HepG2 (cell line): ENCODE results near the gene ATP5MC2. TPM values are rescaled to one million over a fixed set of nuclear protein-coding genes. Genes with fewer than 3 reads are reported as not detected.

ENCODE experiments used
- ATAC-seq: fragments of 200-7000 bp; cut with Tn5 transposase; 3 replicates; pipeline ENCODE4 v1.9.1; 2020; ENCODE audit warnings: mild to moderate bottlenecking, moderate library complexity
- BruUV-seq: library from RNA; stranded (reverse); fragments of 400-500 nt; replicated peaks from 2 replicates; lab custom pipeline; 2021; lab: Mats Ljungman, UMichigan
- CTCF ChIA-PET: fragments of 300-600 bp; formaldehyde crosslinking; extraction: SDS; loops from one replicate; lab custom pipeline; 2021; ENCODE audit warnings: low total read pairs, inconsistent platforms, low intra/inter-chr PET ratio; lab: Yijun Ruan, JAX
- POLR2A ChIA-PET: fragments of 350-600 bp; sonication (Branson Sonifier 250); formaldehyde crosslinking; loops from one replicate; lab custom pipeline; 2020; ENCODE audit warnings: antibody characterized with exemption, inconsistent platforms; lab: Yijun Ruan, JAX
- DNase-seq: peaks from one replicate; pipeline ENCODE4 v3.0.0-alpha.2; 2015; ENCODE audit warnings: low spot score
- FAIRE-seq: peaks from 3 replicates; lab custom pipeline; 2011; peaks lifted over from hg19 to GRCh38; lab: Jason Lieb, UNC
- H2AFZ ChIP-seq: one replicate; pipeline ENCODE4 v1.6.1; 2011; ENCODE audit warnings: low read length, inconsistent platforms
- H3K27ac ChIP-seq: fragments of 300-600 bp; 3 replicates; pipeline ENCODE4 v1.8.0; 2011; ENCODE audit warnings: mixed run types, mild to moderate bottlenecking, mixed read lengths, low read length, inconsistent platforms; ENCODE audit not compliant: insufficient read depth; ENCODE audit errors: extremely low read length
- H3K27me3 ChIP-seq, 2 experiments: fragments of 200-600 bp in 1 of 2; 2 replicates in 1 of 2; 3 replicates in 1 of 2; pipeline versions ENCODE4 v1.6.0 to v1.8.0; 2011; ENCODE audit warnings: low read length in 2 of 2, mild to moderate bottlenecking in 2 of 2, moderate library complexity in 2 of 2, inconsistent platforms in 1 of 2; ENCODE audit not compliant: insufficient read depth in 2 of 2, control insufficient read depth in 1 of 2
- H3K36me3 ChIP-seq, 2 experiments: fragments of 200-600 bp in 1 of 2; replicated peaks in 1 of 2; 2 replicates in 1 of 2; 3 replicates in 1 of 2; pipeline versions ENCODE4 v1.5.1 to v1.8.0; 2011; ENCODE audit warnings: low read length in 2 of 2, inconsistent platforms in 1 of 2; ENCODE audit not compliant: insufficient read depth in 2 of 2, control insufficient read depth in 1 of 2
- H3K4me1 ChIP-seq: 2 replicates; pipeline ENCODE4 v1.5.1; 2012; ENCODE audit warnings: low read length, inconsistent platforms; ENCODE audit not compliant: insufficient read depth
- H3K4me2 ChIP-seq: 2 replicates; pipeline ENCODE4 v1.6.0; 2011; ENCODE audit warnings: low read depth, low read length, inconsistent platforms
- H3K4me3 ChIP-seq, 3 experiments: fragments of 200-600 bp in 1 of 3; sonication (generic), shearing (Covaris generic) in 1 of 3; replicated peaks in 1 of 3; 2 replicates each; pipeline ENCODE4 v1.5.1; 2011 to 2016; ENCODE audit warnings: low read length in 3 of 3, inconsistent platforms in 2 of 3, low read depth in 2 of 3, mild to moderate bottlenecking in 2 of 3, control low read depth in 1 of 3, mixed read lengths in 1 of 3; ENCODE audit not compliant: insufficient read depth in 1 of 3
- H3K79me2 ChIP-seq: one replicate; pipeline ENCODE4 v1.6.1; 2011; ENCODE audit warnings: low read length, inconsistent platforms; ENCODE audit not compliant: insufficient read depth
- H3K9ac ChIP-seq: 2 replicates; pipeline ENCODE4 v1.6.0; 2011; ENCODE audit warnings: mild to moderate bottlenecking, low read depth, low read length, inconsistent platforms; ENCODE audit not compliant: insufficient read depth
- H3K9me3 ChIP-seq: 2 replicates; pipeline ENCODE4 v1.5.1; 2012; ENCODE audit warnings: mild to moderate bottlenecking, low read length
- H4K20me1 ChIP-seq: 2 replicates; pipeline ENCODE4 v1.6.0; 2011; ENCODE audit warnings: inconsistent platforms, mild to moderate bottlenecking, low read length, moderate library complexity; ENCODE audit not compliant: insufficient read depth
- MED8 ChIP-seq: sonication (generic); formaldehyde crosslinking; IDR thresholded peaks from 2 replicates; pipeline ENCODE4 v1.8.1; 2023; ENCODE audit warnings: mild to moderate bottlenecking, missing genetic modification reagents; ENCODE audit not compliant: insufficient replicate concordance
- NFE2L1 ChIP-seq: sonication (generic); formaldehyde crosslinking; IDR thresholded peaks from 2 replicates; pipeline ENCODE4 v1.4.0; 2020; ENCODE audit warnings: missing genetic modification reagents, mild to moderate bottlenecking, borderline replicate concordance
- PAF1 ChIP-seq: IDR thresholded peaks from 2 replicates; pipeline ENCODE4 v1.6.1; 2016; ENCODE audit warnings: missing genetic modification reagents, missing compliant biosample characterization
- SNAPC2 ChIP-seq: sonication (generic); formaldehyde crosslinking; IDR thresholded peaks from 2 replicates; pipeline ENCODE4 v1.8.1; 2022; ENCODE audit warnings: mild to moderate bottlenecking, missing genetic modification reagents
- STAT6 ChIP-seq: sonication (generic); formaldehyde crosslinking; IDR thresholded peaks from 2 replicates; pipeline ENCODE4 v1.4.0; 2020; ENCODE audit warnings: missing genetic modification reagents, mild to moderate bottlenecking, borderline replicate concordance
- TEAD2 ChIP-seq: sonication (generic); formaldehyde crosslinking; IDR thresholded peaks from 2 replicates; pipeline ENCODE4 v1.9.0; 2021; ENCODE audit warnings: missing genetic modification reagents
- TEAD3 ChIP-seq: optimal IDR thresholded peaks from 2 replicates; pipeline ENCODE3; 2016; ENCODE audit warnings: borderline replicate concordance
- THAP7 ChIP-seq: sonication (generic); formaldehyde crosslinking; IDR thresholded peaks from 2 replicates; pipeline ENCODE4 v1.8.1; 2023; ENCODE audit warnings: mild to moderate bottlenecking, missing genetic modification reagents
- TP53 ChIP-seq: sonication (generic); formaldehyde crosslinking; conservative IDR thresholded peaks from 2 replicates; pipeline ENCODE4 v1.4.0; 2020; ENCODE audit warnings: missing genetic modification reagents
- ZBTB25 ChIP-seq: IDR thresholded peaks from 2 replicates; pipeline ENCODE4 v1.6.1; 2018; ENCODE audit warnings: missing genetic modification reagents
- ZNF572 ChIP-seq: sonication (generic); formaldehyde crosslinking; IDR thresholded peaks from 2 replicates; pipeline ENCODE4 v1.5.1; 2020; ENCODE audit warnings: mild to moderate bottlenecking, missing genetic modification reagents
- ZNF782 ChIP-seq: sonication (generic); formaldehyde crosslinking; IDR thresholded peaks from 2 replicates; pipeline ENCODE4 v1.4.0; 2020; ENCODE audit warnings: missing genetic modification reagents, mild to moderate bottlenecking, borderline replicate concordance
- ZXDC ChIP-seq: sonication (generic); formaldehyde crosslinking; IDR thresholded peaks from 2 replicates; pipeline ENCODE4 v1.5.0; 2020; ENCODE audit warnings: mild to moderate bottlenecking, missing genetic modification reagents
- WGBS: methylation state at CpG from one replicate; pipeline ENCODE4 v1.1.6; 2017; ENCODE audit warnings: low lambda C conversion rate; 5-methylcytosine and 5-hydroxymethylcytosine counted together
- in situ Hi-C: cut with HindIII; loops from 2 replicates; pipeline ENCODE4 v1.10.0; 2017; ENCODE audit warnings: low pct_unique_long_range_greater_than_20kb; ENCODE audit not compliant: extremely low pct_ligation_motif_present
- intact Hi-C: fragments of 100-400 bp; cut with micrococcal nuclease; formaldehyde crosslinking; loops from one replicate; pipeline ENCODE4 v1.10.0; 2022; ENCODE audit not compliant: unreplicated experiment
- polyA plus RNA-seq, 8 experiments: library from polyadenylated mRNA; depleted of rRNA in 3 of 8; stranded (reverse) in 7 of 8; unstranded in 1 of 8; fragments of >200 nt; fragmentation: Illumina TruSeq in 4 of 8; extraction: Trizol in 4 of 8; gene quantifications; 2 replicates each; pipeline versions ENCODE4 v1.2.1 to v1.2.3, GENCODE V29; 2011 to 2016; ENCODE audit warnings: low read depth in 4 of 8, missing spikeins in 1 of 8, mixed read lengths in 1 of 8; ENCODE audit not compliant: insufficient read depth in 1 of 8
- total RNA-seq, 5 experiments: library from RNA; depleted of rRNA; stranded (reverse); fragments of >200 nt; fragmentation: Illumina TruSeq; extraction: Trizol; gene quantifications; 2 replicates each; pipeline ENCODE4 v1.2.3, GENCODE V29; 2016; ENCODE audit warnings: low read depth in 1 of 5
- TF ChIP-seq, protein P1 (sequence below): IDR thresholded peaks from 2 replicates; pipeline ENCODE4 v1.6.1; 2016; ENCODE audit warnings: missing genetic modification reagents, missing compliant biosample characterization
- TF ChIP-seq, protein P2 (sequence below): sonication (generic); formaldehyde crosslinking; IDR thresholded peaks from 2 replicates; pipeline ENCODE4 v1.8.0; 2022; ENCODE audit warnings: missing genetic modification reagents, low read depth, mild to moderate bottlenecking, borderline replicate concordance

ATP5MC2 gene
- total and polyA plus RNA-seq, 2 of the 13 experiments (the other 11 are each of a cell fraction or from before 2014, with no cell fraction given) = 230 to 257 TPM

DNA sequence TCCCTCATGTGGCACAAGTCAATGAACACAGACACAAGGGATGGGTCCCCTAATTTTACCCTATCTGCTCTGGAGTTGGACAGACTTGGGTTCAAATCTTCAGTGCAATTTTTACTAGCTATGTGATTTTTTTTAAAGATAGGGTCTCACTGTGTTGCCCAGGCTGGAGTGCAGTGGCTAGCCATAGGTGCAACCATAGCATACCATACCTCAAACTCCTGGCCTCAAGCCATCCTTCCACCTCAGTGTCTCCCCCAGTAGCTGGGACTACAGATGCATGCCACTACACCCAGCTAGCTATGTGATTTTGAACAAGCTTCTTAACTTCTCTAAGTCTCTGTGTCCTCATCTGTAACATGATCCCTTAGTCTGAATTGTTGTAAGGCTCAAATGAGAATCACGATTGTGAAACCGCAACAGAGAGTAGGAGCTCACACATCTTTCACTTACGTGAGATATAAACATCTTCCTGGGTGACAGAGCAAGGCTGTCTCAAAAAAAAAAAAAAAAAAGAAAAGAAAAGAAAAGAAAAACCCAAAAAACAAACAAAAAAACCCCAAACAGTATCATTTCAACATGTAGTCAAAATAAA lies 46.7 kb upstream of the ATP5MC2 start (continued):
- no peak for TF ChIP-seq ZBTB25 (CRISPR knock-in tag)

GRCh38 chr12:53720946-53721345 lies 45.1 kb upstream of the ATP5MC2 start:
- CTCF ChIA-PET = no interaction called here
- intact Hi-C loops = no loop called here
- in situ Hi-C loops = no loop called here
- no peak overlapping the region for H3K9ac ChIP-seq
- peaks cover 3% of the 10 kb centered on the region for H3K4me1 ChIP-seq
- H3K4me2 ChIP-seq = no peak overlapping the region
- no peak overlapping the region for H3K4me3 ChIP-seq
- no peaks in the 10 kb centered on the region for H3K9me3 ChIP-seq
- WGBS = 62% methylated on average over 1 of the region's 1 CpG
- FAIRE-seq (no peak), DNase-seq (no peak), ATAC-seq (no peak)
- H2AFZ ChIP-seq = no peak overlapping the region
- H3K36me3 ChIP-seq = peaks cover 0 to 5% of the 10 kb centered on the region in 2 experiments; a peak in 2 of 5 replicates
- POLR2A ChIA-PET = no interaction called here
- H3K27me3 ChIP-seq = no peaks in the 10 kb centered on the region
- H4K20me1 ChIP-seq = no peaks in the 10 kb centered on the region
- H3K79me2 ChIP-seq = no peaks in the 10 kb centered on the region
- no peak overlapping the region for H3K27ac ChIP-seq
- no TSS peak for BruUV-seq
- TF ChIP-seq THAP7 (CRISPR knock-in tag) (no peak), PAF1 (CRISPR knock-in tag) (no peak), ZXDC (CRISPR knock-in tag) (no peak), NFE2L1 (CRISPR knock-in tag) (no peak), STAT6 (CRISPR knock-in tag) (no peak), TEAD3 (CRISPR knock-in tag) (no peak), TP53 (CRISPR knock-in tag) (no peak), SNAPC2 (CRISPR knock-in tag) (no peak), ZNF572 (CRISPR knock-in tag) (no peak), TEAD2 (CRISPR knock-in tag) (no peak), ZNF782 (CRISPR knock-in tag) (no peak), MED8 (no peak)
- TF ChIP-seq, protein P1, sequence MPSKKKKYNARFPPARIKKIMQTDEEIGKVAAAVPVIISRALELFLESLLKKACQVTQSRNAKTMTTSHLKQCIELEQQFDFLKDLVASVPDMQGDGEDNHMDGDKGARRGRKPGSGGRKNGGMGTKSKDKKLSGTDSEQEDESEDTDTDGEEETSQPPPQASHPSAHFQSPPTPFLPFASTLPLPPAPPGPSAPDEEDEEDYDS (CRISPR knock-in tag) = no peak
- TF ChIP-seq, protein P2, sequence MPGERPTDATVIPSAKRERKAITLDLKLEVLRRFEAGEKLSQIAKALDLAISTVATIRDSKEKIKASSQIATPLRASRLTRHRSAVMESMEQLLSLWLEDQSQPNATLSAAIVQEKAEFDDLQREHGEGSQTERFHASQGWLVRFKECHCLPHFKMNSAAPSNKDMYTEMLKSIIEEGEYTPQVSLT = no peak
